Ecto neural progenitor cell (in vitro differentiated cells): ENCODE results near the gene SCAF11.

Source experiments
- DNase-seq: peaks from one replicate; pipeline ENCODE4 v3.0.0-alpha.2; 2018; ENCODE audit warnings: low spot score

Gene SCAF11

GRCh38 chr12:45918818-45919217, 71.6 kb downstream of the SCAF11 start:
- DNase-seq: no peak

- no peak for DNase-seq
Measured at GRCh38 chr12:45915405-45915804, 75.0 kb downstream of the SCAF11 start.

DNA sequence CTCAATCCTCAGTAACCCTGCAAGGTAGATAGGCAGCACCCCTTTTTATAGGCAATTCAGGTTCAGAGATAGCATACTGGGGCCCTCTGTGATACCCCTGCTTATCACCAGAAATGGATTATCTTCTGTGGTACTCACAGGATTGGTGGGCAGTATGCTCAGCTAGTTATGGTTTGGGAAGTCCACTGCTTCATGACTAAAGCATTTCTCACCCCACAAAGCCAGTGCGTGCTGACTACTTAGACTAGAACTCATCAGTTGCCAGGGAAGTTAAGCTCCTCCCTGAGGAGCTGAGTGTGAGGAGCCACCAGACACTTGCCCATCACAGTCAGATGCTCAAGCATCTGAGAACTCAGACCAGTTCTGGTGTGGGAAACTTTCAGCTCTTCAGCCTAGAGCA, 76.3 kb downstream of the SCAF11 start:
- DNase-seq: no peak

DNA sequence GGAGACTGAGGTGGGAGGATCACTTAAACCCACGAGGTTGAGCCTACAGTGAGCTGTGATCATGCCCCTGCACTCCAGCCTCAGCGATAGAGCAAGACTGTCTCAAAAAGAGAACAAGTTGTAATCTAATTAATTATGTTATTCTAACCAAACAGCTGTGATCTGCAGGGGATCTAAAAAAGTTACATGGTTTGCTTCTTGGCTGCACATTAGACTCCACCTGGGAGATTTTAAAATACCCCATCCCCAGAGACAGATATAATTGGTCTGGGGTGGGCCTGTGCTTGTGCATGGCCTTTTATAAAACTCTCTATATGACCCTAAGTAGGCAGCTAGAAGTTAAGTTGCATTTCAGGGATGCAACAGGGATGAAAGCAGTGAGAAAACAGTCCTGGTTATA, 76.7 kb downstream of the SCAF11 start:
- DNase-seq: no peak

GRCh38 chr12:45912774-45913173, 77.6 kb downstream of the SCAF11 start:
- DNase-seq: no peak

GRCh38 chr12:45909041-45909713, 81.2 kb downstream of the SCAF11 start:
- no peak for DNase-seq

DNA sequence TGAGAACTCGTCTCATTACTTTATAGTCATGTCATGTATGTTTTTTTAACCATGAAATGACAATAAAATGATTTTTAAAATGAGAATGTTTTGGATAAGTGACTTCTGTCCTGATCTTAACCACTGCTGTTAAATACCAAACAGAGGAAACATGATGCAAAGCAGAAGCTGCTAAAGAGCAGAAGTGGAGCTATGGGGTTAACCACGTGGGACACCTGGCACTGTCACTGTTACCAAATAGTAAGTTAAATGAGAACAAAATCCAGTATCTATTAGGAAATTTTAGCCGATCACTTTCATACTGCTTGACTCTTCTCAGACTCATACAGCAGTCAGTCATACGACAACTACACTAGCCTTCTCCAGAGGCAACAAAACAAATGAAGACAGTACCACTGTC, 82.4 kb downstream of the SCAF11 start:
- no peak for DNase-seq

DNA sequence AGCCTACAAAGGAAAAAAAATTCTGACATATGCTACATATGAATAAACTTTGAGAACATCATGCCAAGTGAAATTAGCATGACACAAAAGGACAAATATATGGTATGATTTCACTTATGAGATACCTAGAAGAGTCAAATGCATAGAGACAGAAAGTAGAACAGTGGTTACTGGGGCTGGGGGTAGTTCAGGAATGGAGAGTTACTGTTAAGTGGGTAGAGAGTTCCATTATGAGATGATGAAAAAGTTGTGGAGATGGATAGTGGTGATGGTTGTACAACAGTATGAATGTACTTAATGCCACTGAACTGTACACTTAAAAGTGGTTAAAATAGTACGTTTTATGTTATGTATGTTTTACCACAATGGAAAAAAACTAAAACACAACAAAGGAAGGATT, 92.3 kb downstream of the SCAF11 start:
- DNase-seq: no peak

GRCh38 chr12:45895961-45896360, 94.4 kb downstream of the SCAF11 start:
- no peak for DNase-seq

DNA sequence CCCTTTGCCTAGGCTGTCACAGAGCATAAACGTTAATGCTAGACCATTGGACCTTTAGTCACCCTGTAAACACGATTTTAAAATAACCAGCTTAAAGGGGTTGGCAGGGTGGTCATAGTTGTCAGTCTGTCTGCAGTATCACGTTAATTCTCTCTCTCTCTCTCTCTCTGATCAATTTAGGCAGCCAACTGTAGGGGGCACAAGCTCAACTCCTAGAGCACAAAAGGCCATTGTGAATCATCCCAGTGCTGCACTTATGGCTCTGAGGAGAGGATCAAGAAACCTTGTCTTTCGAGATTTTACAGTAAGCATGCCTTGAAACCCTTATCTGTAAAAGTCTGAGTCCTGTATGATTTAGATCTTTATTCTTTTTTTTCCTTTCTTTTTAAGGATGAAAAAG, 97.1 kb downstream of the SCAF11 start:
- no peak for DNase-seq

GRCh38 chr12:45890276-45890675, 100.1 kb downstream of the SCAF11 start:
- no peak for DNase-seq

- no peak for DNase-seq
Measured at GRCh38 chr12:45887544-45887943, 102.8 kb downstream of the SCAF11 start.

DNA sequence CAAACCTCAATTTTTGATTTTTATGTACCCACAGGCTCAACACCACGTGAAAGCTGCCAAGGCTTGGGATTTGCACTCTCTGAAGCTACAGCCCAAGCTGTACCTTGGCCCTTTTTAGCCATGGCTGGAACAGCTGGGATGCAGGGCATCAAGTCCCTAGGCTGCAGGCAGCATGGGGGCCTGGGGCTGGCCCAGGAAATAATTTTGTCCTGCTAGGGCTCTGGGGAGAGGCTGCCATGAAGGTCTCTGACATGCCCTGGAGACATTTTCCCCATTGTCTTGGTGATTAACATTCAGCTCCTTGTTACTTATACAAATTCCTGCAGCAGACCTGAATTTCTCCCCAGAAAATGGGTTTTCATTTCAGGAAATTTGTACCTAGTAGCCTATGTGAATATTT, 103.7 kb downstream of the SCAF11 start:
- DNase-seq: no peak

DNA sequence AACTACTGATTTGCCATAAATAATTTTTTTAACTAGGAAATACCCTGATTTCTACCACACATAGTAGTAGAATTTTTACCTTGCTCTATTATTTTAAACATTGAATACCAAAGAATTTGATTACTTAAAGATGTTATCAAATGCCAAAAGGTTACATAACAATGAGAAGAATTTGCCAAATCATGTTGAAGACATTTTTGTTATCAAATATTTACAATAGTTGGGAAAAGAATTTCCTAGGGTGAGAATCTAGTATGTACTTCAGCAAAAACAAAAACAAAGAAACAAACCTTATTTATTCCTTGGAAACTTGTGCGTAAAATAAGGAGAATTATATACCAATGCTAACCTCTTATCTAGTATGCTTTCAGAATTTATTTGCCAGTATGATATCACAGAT, 107.2 kb downstream of the SCAF11 start:
- DNase-seq: no peak

DNA sequence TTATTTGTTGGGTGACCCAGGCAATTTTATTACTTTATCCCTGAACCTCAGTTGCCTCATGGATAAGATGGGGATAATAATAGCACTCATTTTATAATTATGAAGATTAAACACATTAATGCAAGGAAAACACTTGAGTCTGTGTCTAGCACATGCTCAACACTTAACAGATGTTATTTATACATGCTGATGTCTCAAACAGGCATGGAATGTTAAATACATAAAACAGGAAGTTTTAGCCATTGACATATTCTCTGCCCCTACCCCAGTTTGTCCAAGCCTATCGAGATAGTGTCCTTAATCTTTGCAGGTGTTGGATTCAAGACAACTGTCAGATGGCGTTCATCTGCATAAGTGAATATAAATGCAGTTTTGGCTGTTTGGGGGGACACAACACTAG, 109.8 kb downstream of the SCAF11 start:
- DNase-seq: no peak

DNA sequence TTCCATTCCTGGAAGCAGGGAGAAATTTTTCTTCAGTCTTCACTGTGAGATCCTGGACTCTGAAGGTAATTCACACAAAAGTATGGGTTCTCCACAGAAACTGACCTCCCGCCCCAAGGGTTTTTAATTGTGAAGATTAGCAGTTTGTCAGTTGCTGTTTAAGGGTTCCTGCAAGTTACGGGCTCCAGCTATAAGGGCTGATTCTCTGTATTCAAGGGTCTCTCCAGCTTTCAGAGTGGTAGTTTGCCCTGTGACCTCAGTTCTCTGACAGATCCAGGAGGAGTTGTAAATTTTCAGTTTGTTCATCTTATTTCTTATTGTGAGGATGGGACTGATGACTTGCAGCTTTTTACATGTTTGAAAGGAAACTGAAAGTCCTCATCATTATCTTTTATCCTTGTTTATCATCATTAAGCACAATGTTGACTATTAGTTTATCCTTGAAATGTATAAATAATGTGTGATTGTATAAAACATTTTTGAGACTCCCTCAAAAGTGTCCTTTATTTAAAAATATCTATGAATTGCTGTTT, 110.9 kb downstream of the SCAF11 start:
- DNase-seq: no peak

DNA sequence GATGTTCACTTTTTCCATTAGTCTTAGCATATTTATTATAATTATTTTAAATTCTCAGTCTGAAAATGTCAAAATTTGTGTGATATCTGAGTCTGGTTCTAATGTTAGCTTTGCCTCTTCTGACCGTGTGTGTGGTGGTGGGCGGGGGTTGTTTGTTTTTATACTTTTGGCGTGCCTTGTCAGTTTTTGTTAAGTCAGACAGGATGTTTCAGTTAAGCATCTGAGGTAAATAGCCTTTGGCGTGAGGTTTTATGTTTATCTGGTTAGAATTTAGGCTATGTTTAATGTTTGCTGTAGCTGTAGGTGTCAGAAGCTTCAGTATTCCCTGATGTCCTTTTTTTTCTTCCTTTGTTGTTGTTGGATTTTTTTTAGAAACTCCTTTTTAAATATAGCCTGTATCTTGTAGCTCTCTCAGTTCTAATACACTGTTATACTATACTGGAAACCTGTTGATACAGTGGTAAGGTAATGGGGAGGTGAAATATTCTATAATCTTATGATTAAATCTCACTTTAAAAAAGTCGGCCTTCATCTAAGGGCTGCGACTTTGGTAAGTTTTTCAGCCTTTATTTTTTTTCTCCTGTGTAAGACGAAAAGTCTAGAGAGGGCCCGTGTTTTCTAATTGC, 111.6 kb downstream of the SCAF11 start:
- no peak for DNase-seq

DNA sequence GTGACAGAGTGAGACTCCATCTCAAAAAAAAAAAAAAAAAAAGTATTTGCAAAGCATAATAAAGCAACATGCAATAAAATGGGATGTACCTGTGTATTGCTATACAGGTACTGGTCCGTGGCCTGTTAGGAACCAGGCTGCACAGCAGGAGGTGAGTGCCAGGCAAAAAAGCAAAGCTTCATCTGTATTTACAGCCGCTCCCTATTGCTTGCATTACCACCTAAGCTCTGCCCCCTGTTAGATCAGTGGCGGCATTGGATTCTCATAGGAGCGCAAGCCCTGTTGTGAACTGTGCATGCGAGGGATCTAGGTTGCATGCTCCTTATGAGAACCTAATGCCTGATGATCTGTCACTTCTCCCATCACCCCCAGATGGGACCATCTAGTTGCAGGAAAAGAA, 113.3 kb downstream of the SCAF11 start:
- DNase-seq: no peak

GRCh38 chr12:45872446-45872845, 117.9 kb downstream of the SCAF11 start:
- no peak for DNase-seq
